DMS114 treated with DMSO at 0.1 percent for 48 hours (cell line): ENCODE measurements around the gene ZBTB17.
"Not testable (repeated sequence)": the region's sequence is repeated elsewhere in the genome, so short reads cannot be mapped to it uniquely, and the experiment has no call there.

Experiments
- DNase-seq: peaks from one replicate; lab custom pipeline; 2025; ENCODE audit not compliant: unreplicated experiment; lab: John Stamatoyannopoulos, UW

ZBTB17 gene

GRCh38 chr1:15988856-15989736 lies 13.2 kb upstream of the ZBTB17 start:
- no peak for DNase-seq

- no peak for DNase-seq
Measured at GRCh38 chr1:15985611-15986297, 9.9 kb upstream of the ZBTB17 start.

- DNase-seq: no peak
Measured at GRCh38 chr1:15983275-15983674, 7.4 kb upstream of the ZBTB17 start.

GRCh38 chr1:15981679-15982078 lies 5.8 kb upstream of the ZBTB17 start:
- DNase-seq: no peak

GRCh38 chr1:15977947-15978346 lies 2.0 kb upstream of the ZBTB17 start:
- DNase-seq: not testable (repeated sequence)

- no peak for DNase-seq
Measured at GRCh38 chr1:15975358-15975804, 520 bp downstream of the ZBTB17 start.

GRCh38 chr1:15974855-15975254 lies 1.0 kb downstream of the ZBTB17 start:
- DNase-seq: no peak

GRCh38 chr1:15973772-15974171 lies 2.1 kb downstream of the ZBTB17 start:
- no peak for DNase-seq

GRCh38 chr1:15972409-15972808 lies 3.5 kb downstream of the ZBTB17 start:
- DNase-seq: no peak

GRCh38 chr1:15970911-15971310 lies 5.0 kb downstream of the ZBTB17 start:
- DNase-seq: no peak

GRCh38 chr1:15969321-15969880 lies 6.5 kb downstream of the ZBTB17 start:
- no peak for DNase-seq

- no peak for DNase-seq
Measured at GRCh38 chr1:15968172-15968571, 7.7 kb downstream of the ZBTB17 start.

- DNase-seq: no peak
Measured at GRCh38 chr1:15966956-15967344, 9.0 kb downstream of the ZBTB17 start.

GRCh38 chr1:15966081-15966955 lies 9.6 kb downstream of the ZBTB17 start:
- DNase-seq: no peak

GRCh38 chr1:15965228-15965767 lies 10.6 kb downstream of the ZBTB17 start:
- DNase-seq: no peak

GRCh38 chr1:15963968-15964648 lies 11.8 kb downstream of the ZBTB17 start:
- DNase-seq: no peak

GRCh38 chr1:15963363-15963967 lies 12.4 kb downstream of the ZBTB17 start:
- DNase-seq: no peak

- DNase-seq: no peak
Measured at GRCh38 chr1:15962671-15963362, 13.1 kb downstream of the ZBTB17 start.

- no peak for DNase-seq
Measured at GRCh38 chr1:15962176-15962575, 13.7 kb downstream of the ZBTB17 start.
